IPS-11a (cell line): Measurements from ENCODE around the gene PML.

Experiments used
- H3K4me3 ChIP-seq: one replicate; pipeline ENCODE4 v1.5.1; 2013; ENCODE audit warnings: low read depth, low read length, control low read depth

The PML gene

DNA sequence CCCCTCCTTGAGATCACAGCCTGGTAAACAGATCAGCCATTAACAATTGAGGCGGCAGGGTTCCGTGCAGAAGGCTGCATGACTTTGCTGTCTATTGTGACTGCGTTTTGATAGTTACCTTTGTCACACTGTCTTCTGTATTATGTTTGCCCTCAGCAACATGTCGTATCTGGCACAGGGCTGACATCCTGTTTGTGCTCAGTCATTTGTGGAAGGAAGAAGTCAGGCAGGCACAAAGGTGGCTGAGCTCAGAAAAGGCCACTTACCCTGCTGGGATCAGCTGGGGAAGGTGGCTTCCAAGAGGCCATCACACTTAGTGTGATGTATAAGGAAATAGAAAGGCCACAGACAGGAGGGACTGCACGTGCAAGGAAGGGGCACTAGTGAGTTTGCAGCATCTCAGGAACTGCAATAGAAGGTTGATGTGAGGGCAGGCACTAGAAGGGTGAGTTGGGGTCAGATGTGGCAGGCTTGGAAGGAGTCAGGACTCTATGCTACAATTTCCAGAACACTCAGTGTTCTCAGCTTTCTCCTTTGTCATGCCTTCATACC, 13.4 kb downstream of the PML start:
- H3K4me3 ChIP-seq = no peak overlapping the region

DNA sequence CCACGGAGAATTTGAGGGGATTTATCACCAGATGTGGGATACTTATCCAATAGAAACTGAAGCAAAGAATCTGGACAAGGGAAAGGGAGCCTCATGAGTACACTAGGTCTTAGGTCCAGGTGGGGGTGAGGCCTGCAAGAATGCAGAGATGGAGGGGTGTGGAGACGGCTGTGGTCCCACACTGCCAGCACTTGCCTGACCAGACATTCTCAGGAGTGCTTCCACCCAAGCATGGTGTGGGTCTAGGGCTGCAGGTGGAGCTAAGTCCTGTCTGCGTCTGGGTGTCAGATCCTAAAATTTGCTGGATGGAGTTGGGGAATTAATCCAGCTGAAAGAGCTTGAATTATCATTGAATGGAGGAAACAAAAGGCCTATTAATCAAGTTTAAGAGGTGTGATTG, 14.4 kb downstream of the PML start:
- H3K4me3 ChIP-seq = no peak overlapping the region

DNA sequence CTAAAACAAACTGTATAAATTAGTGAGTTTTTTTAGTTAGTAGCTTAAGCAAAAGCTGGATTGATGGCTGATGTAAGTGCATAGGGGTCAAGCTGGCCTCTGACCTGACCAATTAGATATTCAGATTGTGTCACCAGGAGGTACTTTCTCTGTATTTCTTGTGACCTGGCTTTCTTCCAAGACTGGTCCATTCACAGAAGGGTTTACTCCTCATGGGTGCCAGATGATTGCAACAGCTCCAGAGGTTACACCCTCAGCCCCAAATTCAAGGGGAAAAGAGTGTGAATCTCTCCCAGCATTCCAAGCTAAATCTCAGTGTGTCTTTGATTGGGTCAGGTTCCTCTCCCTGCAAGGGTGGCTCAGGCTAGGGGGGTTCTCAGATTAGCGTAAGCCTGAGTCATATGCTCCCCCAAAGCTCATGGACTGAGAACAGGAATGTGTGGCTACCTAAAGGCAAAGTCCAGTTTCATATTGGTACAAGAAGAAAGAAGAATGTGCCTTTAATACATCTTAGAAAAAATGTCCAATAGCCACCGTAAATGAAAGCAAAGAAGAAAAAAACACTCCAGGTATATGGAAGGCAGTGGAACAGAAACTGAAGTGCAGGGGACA, 16.5 kb downstream of the PML start:
- H3K4me3 ChIP-seq = no peak overlapping the region

DNA sequence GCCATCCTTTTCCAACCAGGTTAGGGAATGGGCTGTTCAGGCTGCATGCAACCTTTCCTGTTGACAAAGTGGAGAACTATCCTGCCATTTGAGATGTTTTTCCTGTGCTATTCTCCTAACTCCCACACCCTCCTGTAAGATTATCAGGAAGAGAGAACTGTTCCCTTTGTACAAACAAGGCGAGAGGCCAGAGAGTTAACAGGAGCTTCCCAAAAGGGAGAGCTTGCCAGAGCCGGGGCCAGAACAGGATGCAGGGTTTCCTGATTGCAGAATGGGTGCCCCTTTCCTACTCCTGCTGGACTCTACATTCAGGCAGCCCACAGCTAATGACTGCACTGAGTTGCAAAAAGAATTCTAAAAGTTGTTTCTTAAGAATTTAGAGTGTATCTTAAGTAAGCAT, 17.1 kb downstream of the PML start:
- no peak overlapping the region for H3K4me3 ChIP-seq

DNA sequence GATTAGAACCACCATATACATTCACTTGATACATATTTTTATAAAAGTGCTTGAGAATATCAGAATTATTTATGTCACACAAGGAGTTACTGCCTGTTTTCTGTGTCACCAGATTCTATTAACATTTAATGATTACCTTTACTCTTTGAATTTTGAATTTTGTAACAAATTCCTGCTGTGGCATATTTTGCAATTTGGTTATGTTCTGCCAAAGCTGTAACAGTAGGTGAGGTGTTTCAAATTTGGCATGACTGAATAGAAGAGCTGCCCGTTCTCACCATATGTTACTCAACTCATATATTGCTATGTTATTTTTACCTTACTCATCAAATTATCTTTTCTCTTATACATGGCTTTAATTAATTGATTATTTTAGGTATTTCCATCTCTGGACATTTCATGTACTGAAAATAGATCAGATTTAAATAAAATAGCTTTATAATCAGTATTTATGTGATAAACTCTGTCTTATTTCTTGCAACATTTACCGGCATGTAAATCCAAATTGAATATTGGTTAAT, 18.9 kb downstream of the PML start:
- H3K4me3 ChIP-seq = no peak overlapping the region

DNA sequence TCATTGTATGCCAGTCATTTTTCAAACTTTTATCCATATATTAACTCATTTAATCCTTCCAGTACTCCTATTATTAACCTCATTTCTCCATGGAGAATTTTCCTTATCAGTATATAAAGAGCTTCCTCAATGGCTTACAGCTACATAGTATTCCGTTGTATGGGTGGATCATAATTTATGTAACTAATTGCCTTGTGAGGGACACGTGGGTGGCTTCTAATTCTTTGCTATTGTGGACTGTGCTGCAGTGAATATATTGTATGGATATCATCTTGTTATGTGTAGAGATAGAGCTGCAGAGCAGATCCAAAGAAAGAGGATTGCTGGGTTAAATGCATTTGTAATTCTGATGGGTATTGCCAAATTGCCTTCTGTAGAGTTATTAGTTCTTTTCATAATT, 25.2 kb downstream of the PML start:
- no peak overlapping the region for H3K4me3 ChIP-seq

DNA sequence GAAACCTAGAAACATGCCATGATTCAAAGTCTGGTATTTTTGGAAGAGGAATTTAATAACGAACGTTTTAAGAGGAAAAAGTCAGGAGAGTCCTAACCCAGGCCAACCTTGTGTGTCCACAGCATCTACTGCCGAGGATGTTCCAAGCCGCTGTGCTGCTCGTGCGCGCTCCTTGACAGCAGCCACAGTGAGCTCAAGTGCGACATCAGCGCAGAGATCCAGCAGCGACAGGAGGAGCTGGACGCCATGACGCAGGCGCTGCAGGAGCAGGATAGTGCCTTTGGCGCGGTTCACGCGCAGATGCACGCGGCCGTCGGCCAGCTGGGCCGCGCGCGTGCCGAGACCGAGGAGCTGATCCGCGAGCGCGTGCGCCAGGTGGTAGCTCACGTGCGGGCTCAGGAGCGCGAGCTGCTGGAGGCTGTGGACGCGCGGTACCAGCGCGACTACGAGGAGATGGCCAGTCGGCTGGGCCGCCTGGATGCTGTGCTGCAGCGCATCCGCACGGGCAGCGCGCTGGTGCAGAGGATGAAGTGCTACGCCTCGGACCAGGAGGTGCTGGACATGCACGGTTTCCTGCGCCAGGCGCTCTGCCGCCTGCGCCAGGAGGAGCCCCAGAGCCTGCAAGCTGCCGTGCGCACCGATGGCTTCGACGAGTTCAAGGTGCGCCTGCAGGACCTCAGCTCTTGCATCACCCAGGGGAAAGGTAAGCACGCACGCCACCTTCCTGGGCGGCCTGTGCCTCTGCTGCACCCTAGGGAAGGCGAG, 28.4 kb downstream of the PML start:
- H3K4me3 ChIP-seq = no peak overlapping the region

DNA sequence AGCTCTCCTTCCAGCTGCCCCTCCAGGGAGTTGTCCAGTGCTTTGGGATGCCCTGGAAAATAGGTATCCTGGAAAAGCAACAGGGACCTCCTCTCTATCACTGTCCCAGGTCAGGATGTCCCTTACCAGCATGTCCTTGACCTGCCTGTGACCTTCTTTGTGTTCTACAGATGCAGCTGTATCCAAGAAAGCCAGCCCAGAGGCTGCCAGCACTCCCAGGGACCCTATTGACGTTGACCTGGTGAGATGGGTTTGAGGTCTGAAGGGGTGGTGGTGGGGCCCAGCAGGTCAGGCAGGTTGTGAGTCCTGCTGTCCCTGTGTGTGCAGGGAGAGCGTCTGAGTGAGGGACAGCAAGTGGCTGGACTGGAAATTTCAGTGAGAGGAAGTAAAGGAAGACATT, 30.2 kb downstream of the PML start:
- H3K4me3 ChIP-seq = no peak overlapping the region

DNA sequence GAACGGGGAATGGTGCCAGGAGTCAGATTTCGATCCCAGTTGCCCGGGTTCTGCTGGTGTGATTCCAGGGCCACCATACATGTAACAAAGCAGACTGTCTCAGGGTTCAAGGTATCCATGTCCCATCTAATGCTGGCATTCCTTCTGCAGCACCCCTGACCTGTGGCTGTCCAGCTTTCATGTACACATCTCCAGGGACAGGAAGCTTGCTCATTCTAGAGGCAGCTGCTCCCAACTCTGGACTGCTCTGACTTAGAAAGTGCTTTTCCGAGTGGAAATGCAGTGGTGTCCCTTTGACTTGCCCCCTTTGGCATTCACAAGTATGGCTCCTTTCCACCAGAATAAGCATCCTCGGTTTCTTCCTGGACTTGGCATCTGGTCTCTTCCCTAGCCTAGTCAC, 30.9 kb downstream of the PML start:
- H3K4me3 ChIP-seq = no peak overlapping the region

DNA sequence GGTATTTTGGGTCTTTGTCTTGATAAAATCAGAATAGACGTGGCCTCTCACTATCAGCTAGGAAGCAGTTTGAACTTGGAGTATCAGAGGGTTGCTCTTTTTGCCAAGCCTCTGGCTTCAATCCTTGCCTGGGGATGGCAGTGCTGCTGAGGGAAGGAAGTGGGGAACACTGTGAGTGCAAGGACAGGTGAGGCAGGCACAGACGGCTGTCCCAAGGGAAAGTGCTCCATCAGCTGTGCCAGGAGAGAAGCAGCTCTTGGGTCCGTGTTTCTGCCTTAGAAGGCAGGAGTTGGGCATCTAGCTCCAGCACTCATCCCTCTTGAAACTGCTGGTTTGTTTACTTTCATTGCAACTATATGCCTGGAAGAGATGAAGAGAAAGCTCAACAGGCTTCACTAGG, 33.2 kb downstream of the PML start:
- H3K4me3 ChIP-seq = no peak overlapping the region

DNA sequence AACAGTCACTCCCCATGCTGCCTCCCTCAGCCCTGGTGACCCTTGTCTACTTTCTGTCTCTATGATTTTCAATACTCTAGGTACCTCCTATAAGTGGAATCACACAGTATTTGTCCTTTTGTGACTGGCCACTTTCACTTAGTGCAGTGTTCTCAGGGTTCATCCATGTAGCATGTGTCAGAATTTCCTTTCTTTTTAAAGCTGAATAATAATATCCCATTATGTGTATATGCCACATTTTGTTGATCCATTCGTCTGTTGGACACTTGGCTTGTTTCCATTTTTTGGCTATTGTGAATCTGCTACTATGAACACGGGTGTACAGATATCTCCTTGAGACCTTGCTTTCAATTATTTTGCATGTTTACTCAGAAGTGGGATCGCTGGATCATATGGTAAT, 34.1 kb downstream of the PML start:
- H3K4me3 ChIP-seq = no peak overlapping the region

DNA sequence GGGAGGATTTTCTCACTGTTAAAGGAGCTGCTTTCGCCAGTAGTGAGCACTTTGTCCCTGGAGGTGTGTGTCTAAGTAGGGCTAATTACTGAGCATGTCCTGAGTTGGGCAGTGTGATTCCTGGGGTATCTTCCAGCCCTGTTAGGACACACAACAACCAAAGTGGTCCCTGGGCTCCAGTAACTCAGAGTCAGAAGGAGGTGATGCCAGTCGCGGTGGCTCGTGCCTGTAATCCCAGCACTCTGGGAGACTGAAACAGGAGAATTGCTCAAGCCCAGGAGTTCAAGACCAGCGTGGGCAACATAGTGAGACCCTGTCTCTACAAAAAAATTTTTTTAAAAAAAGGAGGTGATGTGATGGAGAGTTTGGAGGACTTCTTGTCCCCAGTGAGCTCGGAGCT, 37.5 kb downstream of the PML start:
- H3K4me3 ChIP-seq = no peak overlapping the region

DNA sequence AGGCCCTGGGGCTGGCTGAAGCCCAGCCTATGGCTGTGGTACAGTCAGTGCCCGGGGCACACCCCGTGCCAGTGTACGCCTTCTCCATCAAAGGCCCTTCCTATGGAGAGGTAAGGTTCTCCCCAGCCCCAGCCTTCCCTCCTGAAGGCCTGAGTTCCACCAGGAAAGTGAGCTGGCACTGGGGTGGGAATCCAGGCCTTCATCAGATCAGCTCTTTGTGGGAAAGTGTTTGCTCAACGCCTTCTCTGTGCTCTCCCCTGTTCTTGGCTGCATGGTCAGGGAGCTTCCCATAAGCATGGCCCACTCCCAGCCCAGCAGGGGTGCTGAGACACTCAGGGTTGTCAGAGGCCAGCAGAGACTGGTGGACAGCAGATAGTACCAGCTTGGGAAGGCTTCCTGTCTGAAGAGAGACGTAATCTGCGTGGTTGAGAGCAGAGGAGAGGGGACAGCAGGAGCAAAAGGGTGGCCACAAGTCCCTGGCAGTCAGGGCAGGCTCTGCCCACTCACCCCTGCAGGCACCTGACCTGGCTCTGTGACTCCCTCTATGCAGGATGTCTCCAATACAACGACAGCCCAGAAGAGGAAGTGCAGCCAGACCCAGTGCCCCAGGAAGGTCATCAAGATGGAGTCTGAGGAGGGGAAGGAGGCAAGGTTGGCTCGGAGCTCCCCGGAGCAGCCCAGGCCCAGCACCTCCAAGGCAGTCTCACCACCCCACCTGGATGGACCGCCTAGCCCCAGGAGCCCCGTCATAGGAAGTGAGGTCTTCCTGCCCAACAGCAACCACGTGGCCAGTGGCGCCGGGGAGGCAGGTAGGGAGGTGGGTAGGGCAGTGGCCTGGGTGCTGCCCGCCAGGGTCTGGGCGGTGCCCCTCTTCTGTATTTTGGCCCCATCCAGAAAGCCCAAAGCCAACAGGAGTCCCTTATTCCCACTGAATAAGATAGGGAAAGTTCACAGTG, 38.4 kb downstream of the PML start:
- no peak overlapping the region for H3K4me3 ChIP-seq

DNA sequence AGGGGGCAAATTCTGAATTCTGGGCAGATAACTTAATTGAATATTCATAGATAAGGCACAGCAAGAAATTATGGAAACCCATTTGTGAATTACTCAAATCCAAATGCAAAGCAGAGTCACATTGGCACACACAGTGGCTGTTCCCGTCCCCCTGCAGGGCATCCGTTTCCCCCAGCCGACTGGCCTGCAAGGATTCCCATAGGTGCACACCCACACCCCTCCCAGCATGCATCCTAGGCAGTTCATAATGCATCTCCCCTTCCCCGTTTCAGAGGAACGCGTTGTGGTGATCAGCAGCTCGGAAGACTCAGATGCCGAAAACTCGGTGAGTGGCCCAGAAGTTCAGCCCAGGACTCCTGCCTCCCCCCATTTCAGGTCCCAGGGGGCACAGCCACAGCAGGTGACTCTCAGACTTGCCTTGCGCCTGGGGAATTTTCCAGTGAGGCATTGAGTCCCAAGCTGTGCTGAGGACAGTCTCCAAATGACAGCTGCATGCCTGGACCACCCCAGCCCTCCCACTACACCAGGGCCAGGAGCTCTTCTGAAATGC, 39.8 kb downstream of the PML start:
- no peak overlapping the region for H3K4me3 ChIP-seq

DNA sequence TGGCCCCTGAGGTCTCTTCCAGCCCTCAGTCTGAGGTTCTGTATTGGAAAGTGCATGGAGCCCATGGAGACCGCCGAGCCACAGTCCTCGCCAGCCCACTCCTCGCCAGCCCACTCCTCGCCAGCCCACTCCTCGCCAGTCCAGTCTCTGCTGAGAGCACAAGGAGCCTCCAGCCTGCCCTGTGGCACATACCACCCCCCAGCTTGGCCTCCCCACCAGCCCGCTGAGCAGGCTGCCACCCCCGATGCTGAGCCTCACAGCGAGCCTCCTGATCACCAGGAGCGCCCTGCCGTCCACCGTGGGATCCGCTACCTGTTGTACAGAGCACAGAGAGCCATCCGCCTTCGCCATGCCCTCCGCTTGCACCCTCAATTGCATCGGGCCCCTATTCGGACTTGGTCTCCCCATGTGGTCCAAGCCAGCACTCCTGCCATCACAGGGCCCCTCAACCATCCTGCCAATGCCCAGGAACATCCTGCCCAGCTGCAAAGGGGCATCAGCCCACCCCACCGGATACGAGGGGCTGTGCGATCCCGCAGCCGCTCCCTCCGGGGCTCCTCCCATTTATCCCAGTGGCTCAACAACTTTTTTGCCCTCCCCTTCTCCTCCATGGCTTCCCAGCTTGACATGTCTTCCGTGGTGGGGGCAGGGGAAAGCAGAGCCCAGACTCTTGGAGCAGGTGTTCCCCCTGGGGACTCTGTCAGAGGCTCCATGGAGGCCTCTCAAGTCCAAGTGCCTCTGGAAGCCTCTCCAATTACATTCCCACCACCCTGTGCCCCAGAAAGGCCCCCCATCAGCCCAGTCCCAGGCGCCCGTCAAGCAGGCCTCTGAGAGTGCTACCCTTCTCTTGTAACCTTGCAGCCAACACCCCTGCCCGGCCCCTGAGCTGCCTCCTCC, 40.9 kb downstream of the PML start:
- no peak overlapping the region for H3K4me3 ChIP-seq

DNA sequence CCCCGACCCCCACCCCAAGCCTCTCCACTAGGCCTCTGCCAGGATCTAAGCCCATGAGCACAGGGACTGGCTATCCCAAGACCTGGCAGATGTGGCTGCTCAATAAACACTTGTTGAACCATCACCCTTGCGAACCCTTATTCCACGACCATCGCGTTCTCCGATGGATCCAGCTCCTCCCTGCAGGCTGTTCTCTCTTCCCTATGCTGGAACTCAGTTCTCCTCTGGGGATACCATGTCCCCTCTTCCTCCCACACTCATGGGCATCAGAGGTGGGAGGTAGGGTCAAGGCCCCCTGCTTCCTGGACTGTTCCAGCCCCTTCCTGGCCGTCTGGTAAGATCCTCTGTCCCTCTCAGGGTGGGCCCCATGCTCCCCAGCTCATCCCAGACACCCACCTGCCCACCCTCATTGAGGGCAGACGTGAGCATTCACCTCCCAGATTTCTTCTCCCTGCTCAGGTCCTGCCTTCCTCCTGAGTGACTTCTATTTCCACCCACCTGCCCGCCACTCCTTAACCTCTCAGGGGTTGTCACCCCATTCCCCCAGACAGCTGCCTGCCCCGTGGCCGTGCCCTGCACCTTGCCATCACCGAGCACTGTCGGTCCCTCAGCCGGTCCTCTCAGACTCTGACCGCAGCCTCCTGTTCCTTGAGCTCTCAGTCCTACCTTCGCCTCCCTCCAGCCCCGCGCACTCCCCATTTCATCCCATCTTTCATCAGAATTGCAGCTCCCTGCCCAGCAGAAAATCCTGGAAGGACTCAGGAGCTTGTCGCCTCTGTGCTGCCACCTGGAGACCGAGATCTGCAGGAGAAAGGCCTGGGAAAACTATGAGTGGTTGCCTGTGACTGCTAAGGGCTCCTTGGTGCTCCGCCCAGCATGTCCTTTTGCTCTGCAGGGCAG, 42.0 kb downstream of the PML start:
- no peak overlapping the region for H3K4me3 ChIP-seq

DNA sequence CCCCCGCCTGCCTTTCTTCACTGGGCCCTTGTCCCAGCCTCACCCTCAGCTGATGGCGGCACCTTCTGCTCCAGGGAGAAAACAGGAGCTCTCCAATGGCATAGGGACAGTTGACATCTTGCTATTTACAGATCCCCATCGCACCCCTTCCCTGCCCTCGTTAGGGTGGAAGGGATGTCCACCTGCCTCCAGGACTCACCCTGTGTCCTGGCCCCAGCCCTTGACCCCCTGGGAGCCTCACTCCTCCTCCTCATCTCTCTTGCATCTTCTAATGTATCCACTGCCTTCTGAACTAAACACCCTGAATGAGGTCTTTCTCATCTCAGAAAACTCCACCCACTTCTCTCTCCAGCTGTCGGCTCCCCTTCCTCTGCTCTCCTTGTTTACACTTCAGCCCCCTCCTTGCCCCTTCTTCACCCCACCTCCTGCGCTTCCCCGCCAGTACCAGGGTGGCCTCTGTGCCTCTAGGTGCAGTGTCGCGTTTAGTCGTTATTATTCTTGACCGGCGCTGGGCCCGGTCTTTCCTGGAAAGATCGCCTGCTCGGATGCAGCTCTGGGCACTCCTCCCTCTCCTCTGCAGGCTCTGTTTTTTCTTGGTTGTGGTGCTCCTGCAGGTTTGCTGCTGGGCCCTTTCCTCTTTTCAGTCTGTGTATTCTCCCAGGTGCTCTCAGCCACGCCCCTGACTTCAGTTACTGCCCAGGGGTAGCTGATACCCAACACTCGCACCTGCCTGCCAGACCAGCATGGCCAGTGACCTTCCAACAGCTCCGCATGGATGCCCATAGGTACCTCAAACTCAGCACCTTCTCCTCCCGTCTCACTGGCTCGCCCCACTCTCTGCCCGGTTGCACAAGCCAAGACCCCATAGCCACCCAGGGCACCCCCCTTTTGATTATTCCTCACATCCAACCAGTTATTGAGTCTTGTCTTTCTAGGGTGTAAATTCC, 42.9 kb downstream of the PML start:
- no peak overlapping the region for H3K4me3 ChIP-seq
